Amniotic stem cell (primary cell): ENCODE measurements around the gene NFATC1.

Experiments used
- DNase-seq: peaks from one replicate; lab custom pipeline; 2025; lab: John Stamatoyannopoulos, UW

NFATC1 gene

GRCh38 chr18:79395761-79396404, at the start of gene NFATC1:
TSS of gene NFATC1 (plus strand) at chr18:79395930. CDS start at chr18:79396225, 295 bp downstream.
- DNase-seq: peak; percentile 45

- no peak for DNase-seq
These were observed 49.7 kb upstream of the NFATC1 start for GRCh38 chr18:79345981-79346380.

- DNase-seq: no peak
These were observed 47.7 kb upstream of the NFATC1 start for GRCh38 chr18:79348066-79348465.

GRCh38 chr18:79352432-79352831, 43.3 kb upstream of the NFATC1 start:
- DNase-seq: no peak

- no peak for DNase-seq
These were observed 42.5 kb upstream of the NFATC1 start for GRCh38 chr18:79353267-79353666.

- no peak for DNase-seq
These were observed 41.4 kb upstream of the NFATC1 start for GRCh38 chr18:79354350-79354749.

GRCh38 chr18:79355433-79356335, 40.0 kb upstream of the NFATC1 start:
- no peak for DNase-seq

GRCh38 chr18:79356435-79356834, 39.3 kb upstream of the NFATC1 start:
- no peak for DNase-seq

GRCh38 chr18:79360933-79361332, 34.8 kb upstream of the NFATC1 start:
- DNase-seq: no peak

- no peak for DNase-seq
These were observed 33.8 kb upstream of the NFATC1 start for GRCh38 chr18:79361766-79362522.

GRCh38 chr18:79365701-79366100, 30.0 kb upstream of the NFATC1 start:
- DNase-seq: no peak

GRCh38 chr18:79366177-79367094, 29.3 kb upstream of the NFATC1 start:
- no peak for DNase-seq

- DNase-seq: no peak
These were observed 28.2 kb upstream of the NFATC1 start for GRCh38 chr18:79367480-79367879.

GRCh38 chr18:79367989-79368388, 27.7 kb upstream of the NFATC1 start:
- no peak for DNase-seq

GRCh38 chr18:79368681-79369080, 27.0 kb upstream of the NFATC1 start:
- DNase-seq: no peak

GRCh38 chr18:79371561-79372121, 24.1 kb upstream of the NFATC1 start:
- DNase-seq: no peak

GRCh38 chr18:79372461-79372860, 23.3 kb upstream of the NFATC1 start:
- DNase-seq: no peak

GRCh38 chr18:79372991-79373390, 22.7 kb upstream of the NFATC1 start:
- DNase-seq: no peak

GRCh38 chr18:79373736-79374135, 22.0 kb upstream of the NFATC1 start:
- no peak for DNase-seq

- DNase-seq: no peak
These were observed 21.1 kb upstream of the NFATC1 start for GRCh38 chr18:79374408-79375171.
